Motor neuron (in vitro differentiated cells): ENCODE results near the gene PEA15. TPM values are rescaled to one million over a fixed set of nuclear protein-coding genes. Genes with fewer than 3 reads are reported as not detected.
A peak's percentile ranks its signal among the peaks of the same experiment; 100 is the strongest.

Source experiments
- ATAC-seq, 8 experiments: fragments of 200-7000 bp; cut with Tn5 transposase; replicated peaks in 6 of 8; 2 replicates each; pipeline ENCODE4 v1.8.0; 2021; ENCODE audit warnings: mild to moderate bottlenecking in 8 of 8, moderate library complexity in 8 of 8
- H3K27ac ChIP-seq, 2 donors: fragments of 250-450 bp; sonication (Bioruptor Pico); 2 replicates each; pipeline ENCODE4 v1.9.0; 2021; ENCODE audit warnings: antibody characterized with exemption in 2 of 2, mild to moderate bottlenecking in 2 of 2, moderate library complexity in 1 of 2
- H3K4me1 ChIP-seq, 2 donors: fragments of 250-450 bp; sonication (Bioruptor Pico); replicated peaks in 1 of 2; 2 replicates each; pipeline ENCODE4 v1.6.1; 2021; ENCODE audit warnings: antibody characterized with exemption in 2 of 2, mild to moderate bottlenecking in 2 of 2, moderate library complexity in 1 of 2
- H3K4me3 ChIP-seq, 5 donors: fragments of 250-450 bp; sonication (Bioruptor Pico); 2 replicates each; pipeline ENCODE4 v1.9.0; 2021; ENCODE audit warnings: antibody characterized with exemption in 5 of 5, mild to moderate bottlenecking in 5 of 5, moderate library complexity in 4 of 5
- WGBS, 10 experiments: fragments of 450-650 bp; shearing (Covaris generic); methylation state at CpG; one replicate each; pipeline ENCODE4 v1.0.0; 2022; 5-methylcytosine and 5-hydroxymethylcytosine counted together
- in situ Hi-C, 9 experiments: fragments of 400-800 bp; cut with MboI; loops; one replicate each; pipeline ENCODE4 v1.15.0; 2021; ENCODE audit warnings: low sequenced_read_pairs in 9 of 9, low pct_unique_long_range_greater_than_20kb in 2 of 9; ENCODE audit not compliant: unreplicated experiment in 9 of 9
- total RNA-seq, 8 experiments: library from RNA; unstranded; fragments of 300-600 nt; gene quantifications; 2 replicates each; pipeline versions ENCODE4 v1.2.3 to v1.2.4, GENCODE V29; 2022

Gene PEA15
- total RNA-seq, 8 experiments from 2014 or later: 26.4 to 322 (median 66.3) TPM

- peaks cover 3 to 19% of the 10 kb centered on the region in 2 donors for H3K4me1 ChIP-seq
- in situ Hi-C loops: loop anchor here in 1 of 9 experiments (25.0 kb wide), 1 partner anchor 130 kb away; the partner anchor contains the start of genes IGSF8 and KCNJ9
- no peak overlapping the region for H3K27ac ChIP-seq
- peak in 3 of 8 experiments; percentile 25 to 53 (median 34) for ATAC-seq
- H3K4me3 ChIP-seq: no peak overlapping the region
- WGBS, 10 experiments: 44 to 100% (median 91%) methylated on average over 1 to 10 of the region's 10 CpGs; no CpG with 5 or more reads in 4 of the 10 experiments
Observed at GRCh38 chr1:160217481-160218051, 12.4 kb downstream of the PEA15 start.

GRCh38 chr1:160219062-160219929 is 14.1 kb downstream of the PEA15 start:
- peaks cover 3 to 19% of the 10 kb centered on the region in 2 donors for H3K4me1 ChIP-seq
- H3K27ac ChIP-seq: no peak overlapping the region
- H3K4me3 ChIP-seq: no peak overlapping the region
- in situ Hi-C loops: loop anchor here in 1 of 9 experiments (25.0 kb wide), 1 partner anchor 132 kb away; the partner anchor contains the start of genes IGSF8 and KCNJ9
- peak; percentile 79 to 91 (median 84) for ATAC-seq
- 0 to 100% (median 85%) methylated on average over 1 to 4 of the region's 4 CpGs; no CpG with 5 or more reads in 2 of the 10 experiments for WGBS, 10 experiments

GRCh38 chr1:160220301-160220700 is 15.1 kb downstream of the PEA15 start:
- Histone ChIP-seq H3K27ac (no peak overlapping the region), H3K4me1 (peaks cover 3 to 19% of the 10 kb centered on the region in 2 donors), H3K4me3 (no peak overlapping the region)
- no peak for ATAC-seq
- WGBS, 10 experiments: 58 to 100% (median 85%) methylated on average over 1 to 2 of the region's 2 CpGs; no CpG with 5 or more reads in 4 of the 10 experiments
- in situ Hi-C loops: loop anchor here in 1 of 9 experiments (25.0 kb wide), 1 partner anchor 133 kb away; the partner anchor contains the start of genes IGSF8 and KCNJ9

- no peak overlapping the region for H3K27ac ChIP-seq
Observed at GRCh38 chr1:160221089-160221488, 15.9 kb downstream of the PEA15 start.

GRCh38 chr1:160222546-160222945 is 17.4 kb downstream of the PEA15 start:
- Histone ChIP-seq H3K4me1 (peaks cover 3 to 17% of the 10 kb centered on the region in 2 donors), H3K27ac (no peak overlapping the region), H3K4me3 (no peak overlapping the region)
- in situ Hi-C loops: loop anchor here in 1 of 9 experiments (25.0 kb wide), 1 partner anchor 135 kb away; the partner anchor contains the start of genes IGSF8 and KCNJ9
- no peak for ATAC-seq
- WGBS, 10 experiments: 75 to 100% (median 93%) methylated on average over 1 to 3 of the region's 3 CpGs; no CpG with 5 or more reads in 5 of the 10 experiments

More at GRCh38 chr1:160221089-160221488, 15.9 kb downstream of the PEA15 start:
- Histone ChIP-seq H3K4me3 (no peak overlapping the region), H3K4me1 (peaks cover 3 to 19% of the 10 kb centered on the region in 2 donors)
- no peak for ATAC-seq
- in situ Hi-C loops: loop anchor here in 1 of 9 experiments (25.0 kb wide), 1 partner anchor 134 kb away; the partner anchor contains the start of genes IGSF8 and KCNJ9

GRCh38 chr1:160224606-160225005 is 19.4 kb downstream of the PEA15 start:
- no peak overlapping the region for H3K4me3 ChIP-seq
- H3K4me1 ChIP-seq: peaks cover 0 to 2% of the 10 kb centered on the region in 2 donors
- H3K27ac ChIP-seq: no peak overlapping the region
- WGBS, 10 experiments: 93 to 100% (median 100%) methylated on average over 1 to 2 of the region's 2 CpGs; no CpG with 5 or more reads in 7 of the 10 experiments
- no peak for ATAC-seq
- in situ Hi-C loops: loop anchor here in 2 of 9 experiments (25.0 kb wide), 2 partner anchors 137 to 287 kb away; partner anchors contain the start of genes IGSF8 (in 1 of the 2), IGSF9 (in 1 of the 2), KCNJ9 (in 1 of the 2) and TAGLN2 (in 1 of the 2)

- H3K4me3 ChIP-seq: no peak overlapping the region
- WGBS, 10 experiments: 80 to 100% (median 90%) methylated on average over 1 to 2 of the region's 2 CpGs; no CpG with 5 or more reads in 3 of the 10 experiments
- H3K27ac ChIP-seq: no peak overlapping the region
- no peak for ATAC-seq
- in situ Hi-C loops: loop anchor here in 1 of 9 experiments (25.0 kb wide), 1 partner anchor 288 kb away; the partner anchor contains the start of genes IGSF9 and TAGLN2
- no peaks in the 10 kb centered on the region for H3K4me1 ChIP-seq
Observed at GRCh38 chr1:160225345-160225744, 20.2 kb downstream of the PEA15 start.

- no peaks in the 10 kb centered on the region for H3K4me1 ChIP-seq
- no peak for ATAC-seq
- no peak overlapping the region for H3K27ac ChIP-seq
- 0 to 94% (median 79%) methylated on average over 1 to 2 of the region's 2 CpGs; no CpG with 5 or more reads in 2 of the 10 experiments for WGBS, 10 experiments
- no peak overlapping the region for H3K4me3 ChIP-seq
- in situ Hi-C loops: loop anchor here in 1 of 9 experiments (25.0 kb wide), 1 partner anchor 289 kb away; the partner anchor contains the start of genes IGSF9 and TAGLN2
Observed at GRCh38 chr1:160226623-160227022, 21.4 kb downstream of the PEA15 start.

- WGBS, 10 experiments: 79 to 98% (median 92%) methylated on average over 4 of the region's 4 CpGs; no CpG with 5 or more reads in 2 of the 10 experiments
- Histone ChIP-seq H3K4me1 (no peaks in the 10 kb centered on the region), H3K27ac (no peak overlapping the region), H3K4me3 (no peak overlapping the region)
- in situ Hi-C loops: loop anchor here in 1 of 9 experiments (25.0 kb wide), 1 partner anchor 290 kb away; the partner anchor contains the start of genes IGSF9 and TAGLN2
- ATAC-seq: peak in 2 of 8 experiments; percentile 69 to 89
Observed at GRCh38 chr1:160227034-160227433, 21.9 kb downstream of the PEA15 start.

GRCh38 chr1:160227561-160227960 is 22.4 kb downstream of the PEA15 start:
- in situ Hi-C loops: loop anchor here in 1 of 9 experiments (25.0 kb wide), 1 partner anchor 290 kb away; the partner anchor contains the start of genes IGSF9 and TAGLN2
- Histone ChIP-seq H3K27ac (no peak overlapping the region), H3K4me3 (no peak overlapping the region), H3K4me1 (no peaks in the 10 kb centered on the region)
- 75 to 100% (median 100%) methylated on average over 1 of the region's 1 CpG; no CpG with 5 or more reads in 1 of the 10 experiments for WGBS, 10 experiments
- ATAC-seq: no peak

- Histone ChIP-seq H3K27ac (no peak overlapping the region), H3K4me1 (no peaks in the 10 kb centered on the region), H3K4me3 (no peak overlapping the region)
- no peak for ATAC-seq
- in situ Hi-C loops: loop anchor here in 1 of 9 experiments (25.0 kb wide), 1 partner anchor 291 kb away; the partner anchor contains the start of genes IGSF9 and TAGLN2
Observed at GRCh38 chr1:160228431-160228830, 23.2 kb downstream of the PEA15 start.

- ATAC-seq: no peak
- in situ Hi-C loops: loop anchor here in 1 of 9 experiments (25.0 kb wide), 1 partner anchor 296 kb away; the partner anchor contains the start of genes IGSF9 and TAGLN2
Observed at GRCh38 chr1:160232911-160233310, 27.7 kb downstream of the PEA15 start.

More at GRCh38 chr1:160232911-160233310, 27.7 kb downstream of the PEA15 start:
- H3K4me1 ChIP-seq: no peaks in the 10 kb centered on the region
- H3K27ac ChIP-seq: no peak overlapping the region
- H3K4me3 ChIP-seq: no peak overlapping the region
